Kidney epithelial cell (primary cell): ENCODE measurements around the gene FILIP1. TPM values are rescaled to one million over a fixed set of nuclear protein-coding genes. Genes with fewer than 3 reads are reported as not detected.

Experiments used
- DNase-seq: peaks from one replicate; pipeline ENCODE4 v3.0.0-alpha.2; 2010; ENCODE audit warnings: low read depth
- H3K27me3 ChIP-seq: 2 replicates; pipeline ENCODE4 v1.6.0; 2011; ENCODE audit warnings: low read length; ENCODE audit not compliant: control insufficient read depth, insufficient read depth
- H3K36me3 ChIP-seq: 2 replicates; pipeline ENCODE4 v1.5.1; 2011; ENCODE audit warnings: low read length; ENCODE audit not compliant: control insufficient read depth, insufficient read depth
- H3K4me3 ChIP-seq: 2 replicates; pipeline ENCODE4 v1.5.1; 2011; ENCODE audit warnings: low read depth, mild to moderate bottlenecking, control low read depth, low read length
- total RNA-seq: library from RNA; depleted of rRNA; stranded (reverse); fragments of >200 nt; gene quantifications from 2 replicates; pipeline ENCODE4 v1.2.3, GENCODE V29; 2015
- TF ChIP-seq, protein P1 (sequence below): IDR thresholded peaks from 2 replicates; pipeline ENCODE4 v1.5.1; 2011; ENCODE audit warnings: mild to moderate bottlenecking, moderate library complexity, low read length, control low read depth, inconsistent platforms; ENCODE audit not compliant: insufficient read depth, poor library complexity, severe bottlenecking

FILIP1 gene
- total RNA-seq, 1 donor from 2014 or later = 0.04 TPM

DNA sequence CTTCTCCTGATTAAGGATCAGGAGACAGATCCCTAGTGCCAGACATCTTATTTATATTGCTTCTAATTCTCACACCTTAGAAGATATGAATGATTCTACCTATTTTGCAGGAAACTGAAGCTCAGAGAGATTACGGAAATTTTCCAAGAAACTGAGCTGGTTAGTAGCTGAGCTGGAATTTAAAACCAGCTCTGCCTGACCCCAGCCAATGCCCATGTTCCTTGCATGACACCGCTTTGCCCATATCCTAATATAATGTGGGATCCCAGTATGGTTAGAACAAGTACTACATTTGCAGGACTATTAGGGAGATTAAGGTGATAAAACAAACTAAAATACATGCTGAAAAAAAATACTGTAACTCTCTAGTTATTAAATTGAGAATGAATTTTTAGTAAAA is 210.9 kb downstream of the FILIP1 start:
- DNase-seq = no peak
- H3K36me3 ChIP-seq = no peaks in the 10 kb centered on the region
- H3K4me3 ChIP-seq = peak overlapping the region; percentile 95
- TF ChIP-seq, protein P1, sequence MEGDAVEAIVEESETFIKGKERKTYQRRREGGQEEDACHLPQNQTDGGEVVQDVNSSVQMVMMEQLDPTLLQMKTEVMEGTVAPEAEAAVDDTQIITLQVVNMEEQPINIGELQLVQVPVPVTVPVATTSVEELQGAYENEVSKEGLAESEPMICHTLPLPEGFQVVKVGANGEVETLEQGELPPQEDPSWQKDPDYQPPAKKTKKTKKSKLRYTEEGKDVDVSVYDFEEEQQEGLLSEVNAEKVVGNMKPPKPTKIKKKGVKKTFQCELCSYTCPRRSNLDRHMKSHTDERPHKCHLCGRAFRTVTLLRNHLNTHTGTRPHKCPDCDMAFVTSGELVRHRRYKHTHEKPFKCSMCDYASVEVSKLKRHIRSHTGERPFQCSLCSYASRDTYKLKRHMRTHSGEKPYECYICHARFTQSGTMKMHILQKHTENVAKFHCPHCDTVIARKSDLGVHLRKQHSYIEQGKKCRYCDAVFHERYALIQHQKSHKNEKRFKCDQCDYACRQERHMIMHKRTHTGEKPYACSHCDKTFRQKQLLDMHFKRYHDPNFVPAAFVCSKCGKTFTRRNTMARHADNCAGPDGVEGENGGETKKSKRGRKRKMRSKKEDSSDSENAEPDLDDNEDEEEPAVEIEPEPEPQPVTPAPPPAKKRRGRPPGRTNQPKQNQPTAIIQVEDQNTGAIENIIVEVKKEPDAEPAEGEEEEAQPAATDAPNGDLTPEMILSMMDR = no peak
- no peaks in the 10 kb centered on the region for H3K27me3 ChIP-seq

DNA sequence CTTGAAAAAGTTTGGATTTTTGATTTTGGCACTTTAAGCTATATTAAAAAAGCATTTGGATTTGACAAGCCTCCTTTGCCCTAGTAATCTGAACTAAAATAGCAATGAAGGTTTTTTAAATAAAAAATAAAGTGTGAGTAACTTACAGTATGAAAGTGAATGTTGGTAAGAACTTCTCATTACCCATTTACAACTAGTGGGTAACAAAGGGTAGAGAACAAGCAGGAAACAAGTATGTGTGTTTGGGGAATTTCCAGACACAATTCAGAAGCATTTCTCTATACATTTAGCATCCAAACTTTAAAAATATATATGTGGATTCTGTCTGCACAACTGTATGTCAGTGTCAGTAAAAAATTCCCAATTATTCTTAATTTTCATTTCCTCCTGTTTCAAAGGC is 211.9 kb downstream of the FILIP1 start:
- no peak for DNase-seq
- no peaks in the 10 kb centered on the region for H3K36me3 ChIP-seq
- TF ChIP-seq, protein P1 = no peak
- H3K4me3 ChIP-seq = peak overlapping the region; percentile 95
- H3K27me3 ChIP-seq = no peaks in the 10 kb centered on the region

DNA sequence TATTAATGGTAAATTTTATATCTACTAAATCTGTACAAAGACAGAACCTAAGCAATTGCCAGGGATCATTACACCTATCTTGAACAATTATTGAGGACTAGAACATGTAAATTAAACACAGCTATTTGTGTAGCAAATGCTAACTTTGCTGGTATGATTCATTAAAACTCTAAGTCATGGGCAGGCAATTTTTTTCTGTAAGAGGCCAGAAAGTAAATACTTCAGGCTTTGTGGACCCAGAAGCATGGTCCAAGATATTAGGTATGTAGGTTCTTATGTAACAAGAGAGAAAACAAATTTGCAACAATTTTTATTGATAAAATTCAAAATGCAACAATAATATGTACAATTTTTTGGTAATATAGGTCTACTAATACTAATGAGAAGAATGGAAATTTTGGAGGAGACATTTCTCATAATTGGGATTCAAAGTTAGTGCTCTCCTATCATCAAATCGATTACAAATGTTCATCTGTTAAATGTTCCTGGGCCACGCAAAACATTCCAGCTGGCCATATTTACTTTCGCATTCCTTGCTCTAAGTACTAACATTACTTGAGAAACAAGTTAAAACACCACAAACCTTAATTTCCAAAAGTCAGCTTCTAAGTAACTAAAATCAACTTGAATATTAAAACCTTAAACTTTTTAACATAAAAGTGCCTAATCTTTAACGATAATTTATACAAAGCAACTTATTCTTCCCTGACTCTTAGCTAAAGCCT is 213.3 kb downstream of the FILIP1 start:
- no peaks in the 10 kb centered on the region for H3K36me3 ChIP-seq
- peak overlapping the region; percentile 4 for H3K4me3 ChIP-seq
- TF ChIP-seq, protein P1 = no peak
- DNase-seq = no peak
- no peaks in the 10 kb centered on the region for H3K27me3 ChIP-seq

DNA sequence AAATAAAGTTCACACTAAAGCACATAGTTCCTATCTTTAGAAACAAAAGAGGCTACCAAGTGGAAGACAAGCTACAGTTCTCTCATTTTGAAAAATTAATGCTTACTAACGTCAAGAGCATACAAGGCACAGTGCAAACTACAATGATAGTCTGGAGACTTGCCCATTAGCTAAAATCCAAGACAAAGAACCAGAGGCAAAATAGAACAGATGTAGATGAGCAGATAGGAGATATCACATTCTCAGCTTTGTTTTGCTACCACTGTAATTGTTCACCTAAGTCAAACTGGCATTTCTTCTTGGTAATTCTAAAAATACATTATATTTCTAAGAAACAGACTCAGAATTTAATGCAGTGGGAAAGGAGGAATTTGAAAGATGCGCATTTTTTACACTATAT is 214.2 kb downstream of the FILIP1 start:
- Histone ChIP-seq H3K36me3 (no peaks in the 10 kb centered on the region), H3K27me3 (no peaks in the 10 kb centered on the region), H3K4me3 (no peak overlapping the region)
- TF ChIP-seq, protein P1 = no peak
- DNase-seq = no peak

DNA sequence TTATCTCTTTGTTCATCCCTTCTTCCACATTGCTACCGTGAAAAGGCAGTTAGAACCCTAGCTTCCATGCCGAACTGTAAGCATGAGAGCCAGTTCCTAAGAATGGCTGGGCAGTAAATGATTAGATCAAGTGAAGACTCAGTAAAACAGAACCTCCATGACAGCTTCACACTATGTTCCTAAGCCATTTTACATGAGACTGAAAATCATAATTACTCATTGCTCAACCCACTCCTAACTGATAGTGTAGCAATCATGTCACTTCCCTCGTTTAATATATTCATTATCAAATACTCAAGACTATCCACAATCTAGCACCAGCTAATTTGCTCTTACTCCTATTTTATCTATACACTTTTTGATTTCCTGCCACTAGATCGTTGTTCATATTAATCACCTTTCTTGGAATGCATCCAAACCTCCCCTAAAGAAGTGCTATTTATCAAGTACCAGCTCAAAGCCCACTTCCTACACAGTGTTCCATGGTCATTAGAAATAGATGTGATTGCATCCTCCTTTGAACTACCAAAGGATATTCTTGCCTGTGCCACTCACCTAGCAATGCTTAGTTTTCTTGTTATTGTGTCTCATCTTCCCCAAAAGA is 215.0 kb downstream of the FILIP1 start:
- DNase-seq = no peak
- Histone ChIP-seq H3K27me3 (no peaks in the 10 kb centered on the region), H3K36me3 (no peaks in the 10 kb centered on the region), H3K4me3 (no peak overlapping the region)
- TF ChIP-seq, protein P1 = no peak
